Measurements from ENCODE around the gene CDH12. TPM values are rescaled to one million over a fixed set of nuclear protein-coding genes. Genes with fewer than 3 reads are reported as not detected.
"Not testable (repeated sequence)": the region's sequence is repeated elsewhere in the genome, so short reads cannot be mapped to it uniquely, and the experiment has no call there.

Gene CDH12
- total RNA-seq, 4 donors from 2014 or later: 0.12 TPM; not detected in 3

GRCh38 chr5:22293147-22293546, 560.0 kb downstream of the CDH12 start:
- WGBS, 2 donors (ENCODE audit: low coverage in 1 of 2): no CpG with 5 or more reads among the region's 3 CpGs
- ATAC-seq: no peak
- no peaks in the 10 kb centered on the region for H3K27me3 ChIP-seq
- H3K4me3 ChIP-seq: no peak overlapping the region
- TF ChIP-seq EP300 (IDR thresholded peaks at IDR 0.05) (no peak), CTCF (IDR thresholded peaks at IDR 0.05) (no peak), POLR2A (IDR thresholded peaks at IDR 0.05) (no peak), POLR2AphosphoS5 (IDR thresholded peaks at IDR 0.05) (no peak)
- H3K36me3 ChIP-seq: no peaks in the 10 kb centered on the region
- H3K4me1 ChIP-seq: no peaks in the 10 kb centered on the region
- H3K27ac ChIP-seq: no peak overlapping the region
- H3K9me3 ChIP-seq: peaks cover 0 to 26% (median 0%) of the 10 kb centered on the region in 3 donors

- Histone ChIP-seq H3K36me3 (no peaks in the 10 kb centered on the region), H3K4me1 (no peaks in the 10 kb centered on the region), H3K27ac (no peak overlapping the region), H3K9me3 (peaks cover 0 to 14% (median 0%) of the 10 kb centered on the region in 3 donors), H3K27me3 (no peaks in the 10 kb centered on the region), H3K4me3 (no peak overlapping the region)
- ATAC-seq: no peak
- 57 to 58% methylated on average over 1 of the region's 1 CpG for WGBS, 2 donors (ENCODE audit: low coverage in 1 of 2)
- no peak for TF ChIP-seq CTCF (IDR thresholded peaks at IDR 0.05)
- TF ChIP-seq POLR2A (IDR thresholded peaks at IDR 0.05): no peak
- no peak for TF ChIP-seq POLR2AphosphoS5 (IDR thresholded peaks at IDR 0.05)
- no peak for TF ChIP-seq EP300 (IDR thresholded peaks at IDR 0.05)
Measured at GRCh38 chr5:22278164-22278563, 575.0 kb downstream of the CDH12 start.

GRCh38 chr5:22277006-22277405, 576.1 kb downstream of the CDH12 start:
- 50% methylated on average over 2 of the region's 4 CpGs; no CpG with 5 or more reads in 1 of the 2 donors for WGBS, 2 donors (ENCODE audit: low coverage in 1 of 2)
- ATAC-seq: no peak
- H3K27me3 ChIP-seq: no peaks in the 10 kb centered on the region
- H3K27ac ChIP-seq: no peak overlapping the region
- H3K9me3 ChIP-seq: peaks cover 0 to 10% (median 0%) of the 10 kb centered on the region in 3 donors
- H3K36me3 ChIP-seq: no peaks in the 10 kb centered on the region
- no peak for TF ChIP-seq EP300 (IDR thresholded peaks at IDR 0.05)
- no peak for TF ChIP-seq POLR2A (IDR thresholded peaks at IDR 0.05)
- TF ChIP-seq CTCF (IDR thresholded peaks at IDR 0.05): no peak
- no peak for TF ChIP-seq POLR2AphosphoS5 (IDR thresholded peaks at IDR 0.05)
- H3K4me3 ChIP-seq: no peak overlapping the region
- no peaks in the 10 kb centered on the region for H3K4me1 ChIP-seq

- not testable (repeated sequence) for H3K27ac ChIP-seq, H3K4me3 ChIP-seq, H3K9me3 ChIP-seq, H3K36me3 ChIP-seq, H3K4me1 ChIP-seq, H3K27me3 ChIP-seq, ATAC-seq
- WGBS, 2 donors (ENCODE audit: low coverage in 1 of 2): 88 to 97% methylated on average over 5 to 7 of the region's 7 CpGs
Measured at GRCh38 chr5:22265855-22266254, 587.3 kb downstream of the CDH12 start.

GRCh38 chr5:22258139-22258538, 595.0 kb downstream of the CDH12 start:
- Histone ChIP-seq H3K4me3 (no peak overlapping the region), H3K27ac (no peak overlapping the region), H3K4me1 (no peaks in the 10 kb centered on the region), H3K27me3 (no peaks in the 10 kb centered on the region), H3K36me3 (no peaks in the 10 kb centered on the region), H3K9me3 (no peaks in the 10 kb centered on the region)
- TF ChIP-seq POLR2AphosphoS5 (IDR thresholded peaks at IDR 0.05): no peak
- TF ChIP-seq EP300 (IDR thresholded peaks at IDR 0.05): no peak
- TF ChIP-seq POLR2A (IDR thresholded peaks at IDR 0.05): no peak
- TF ChIP-seq CTCF (IDR thresholded peaks at IDR 0.05): no peak
- ATAC-seq: no peak
- 71 to 88% methylated on average over 3 to 5 of the region's 5 CpGs for WGBS, 2 donors (ENCODE audit: low coverage in 1 of 2)

All from gastroesophageal sphincter (tissue), 4 donors.